Stromal cell of bone marrow (primary cell): ENCODE measurements around the gene TXNL4A.
"Not testable (repeated sequence)": the region's sequence is repeated elsewhere in the genome, so short reads cannot be mapped to it uniquely, and the experiment has no call there.

Experiments used
- DNase-seq: peaks from one replicate; pipeline ENCODE4 v3.0.0-alpha.2; 2012; ENCODE audit warnings: low read depth

Gene TXNL4A

DNA sequence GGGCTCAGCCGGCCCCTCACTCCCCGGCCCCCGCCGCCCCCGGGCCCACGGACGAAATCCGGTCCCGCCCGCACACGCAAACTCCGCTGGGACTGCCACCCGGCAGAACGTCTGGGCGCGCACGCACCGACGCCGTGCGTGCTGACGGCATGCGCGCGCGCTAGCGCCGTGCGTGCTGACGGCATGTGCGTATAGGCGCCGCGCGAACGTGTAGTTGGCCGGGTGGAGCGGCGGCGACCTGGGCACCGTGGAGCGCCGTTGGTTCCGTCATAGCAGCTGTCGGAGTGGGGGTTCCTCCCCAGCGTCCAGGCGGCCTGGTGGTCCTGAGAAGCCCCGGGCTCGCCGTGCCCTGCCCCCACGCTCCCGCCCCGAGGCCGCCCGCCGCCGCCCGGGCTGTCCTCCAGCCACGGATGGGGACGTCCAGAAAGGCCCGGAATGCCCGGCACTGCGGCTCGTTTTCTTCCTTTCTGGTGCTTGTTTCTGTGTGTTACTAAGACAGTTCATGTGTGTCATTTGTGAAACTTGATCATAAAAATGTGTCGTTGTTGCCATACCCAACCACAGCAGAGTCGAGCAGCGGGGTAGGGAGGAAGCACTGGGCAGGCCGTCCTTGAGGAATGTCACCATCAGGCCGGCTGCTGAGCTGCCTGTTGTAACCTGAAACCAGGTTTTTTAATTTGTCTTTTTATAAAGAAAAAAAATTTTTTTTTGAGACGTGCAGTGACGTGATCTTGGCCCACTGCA is at the start of gene TXNL4A:
TXNL4A (minus strand) TSS at position 113 of the 744 bp plus-strand sequence. CDS start 171 bp downstream, outside the sequence.
- peak; percentile 67 for DNase-seq

GRCh38 chr18:80037300-80037699 is 48.9 kb upstream of the TXNL4A start:
- DNase-seq: no peak

- DNase-seq: no peak
Measured at GRCh38 chr18:80035997-80036396, 47.6 kb upstream of the TXNL4A start.

- DNase-seq: no peak
Measured at GRCh38 chr18:80034852-80035406, 46.6 kb upstream of the TXNL4A start.

DNA sequence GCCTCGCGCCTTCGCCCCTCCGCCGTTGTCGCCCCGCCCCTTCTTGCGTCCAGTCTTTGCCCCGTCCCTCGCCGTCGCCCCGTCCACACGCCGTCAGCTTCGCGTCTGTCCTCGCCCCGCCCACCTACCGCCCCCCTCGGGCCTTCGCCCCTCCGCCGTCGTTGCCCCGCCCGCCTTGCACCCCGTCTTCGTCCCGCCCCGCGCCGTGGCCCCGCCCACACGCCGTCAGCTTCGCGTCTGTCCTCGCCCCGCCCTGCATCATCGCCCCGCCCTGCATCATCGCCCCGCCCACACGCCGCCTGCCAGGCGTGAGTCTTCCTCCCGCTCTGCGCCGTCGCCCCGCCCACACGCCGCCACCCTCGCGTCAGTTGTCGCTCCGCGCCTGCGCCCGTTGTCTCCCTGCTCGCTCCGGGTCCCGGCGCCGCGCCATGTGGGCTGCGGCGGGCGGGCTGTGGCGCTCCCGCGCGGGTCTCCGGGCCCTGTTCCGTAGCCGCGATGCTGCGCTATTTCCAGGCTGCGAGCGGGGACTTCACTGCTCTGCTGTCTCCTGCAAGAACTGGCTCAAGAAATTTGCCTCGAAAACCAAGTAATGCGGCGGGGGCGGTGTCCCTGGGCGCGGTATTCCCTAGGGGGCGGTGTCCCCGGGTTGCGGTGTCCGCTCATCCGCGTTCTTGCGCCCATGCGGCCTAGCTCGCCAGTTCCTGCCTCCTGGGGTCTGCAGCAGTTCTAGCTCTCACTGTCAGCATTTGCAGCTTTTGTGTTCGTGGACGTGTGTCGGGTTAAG is 45.9 kb upstream of the TXNL4A start, which contains the start of gene RBFA:
RBFA (plus strand) TSS at position 367 of the 784 bp plus-strand sequence; CDS start at position 429, 62 bp downstream.
- peak; percentile 94 for DNase-seq

- peak; percentile 73 for DNase-seq
Measured at GRCh38 chr18:80033181-80034067, 45.1 kb upstream of the TXNL4A start.

- no peak for DNase-seq
Measured at GRCh38 chr18:80029690-80030089, 41.3 kb upstream of the TXNL4A start.

DNA sequence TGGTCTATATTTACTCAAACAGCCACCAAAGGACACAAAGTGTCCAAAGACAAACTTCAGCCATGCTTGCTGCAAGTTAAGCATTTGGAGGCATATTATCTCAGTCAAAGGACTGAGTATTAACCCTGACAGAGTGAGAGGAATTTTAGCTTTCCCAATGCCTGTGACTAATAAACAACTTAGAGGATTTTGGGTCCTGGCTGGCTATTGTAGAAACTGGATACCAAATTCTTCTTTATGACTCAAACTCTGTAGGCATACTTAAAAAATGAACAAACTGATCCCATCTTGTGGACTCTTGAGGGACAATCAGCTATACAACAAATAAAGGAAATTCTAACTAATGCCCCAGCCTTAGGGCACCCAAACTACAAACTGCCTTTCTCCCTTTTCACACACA is 39.4 kb upstream of the TXNL4A start:
- DNase-seq: peak; percentile 79

DNA sequence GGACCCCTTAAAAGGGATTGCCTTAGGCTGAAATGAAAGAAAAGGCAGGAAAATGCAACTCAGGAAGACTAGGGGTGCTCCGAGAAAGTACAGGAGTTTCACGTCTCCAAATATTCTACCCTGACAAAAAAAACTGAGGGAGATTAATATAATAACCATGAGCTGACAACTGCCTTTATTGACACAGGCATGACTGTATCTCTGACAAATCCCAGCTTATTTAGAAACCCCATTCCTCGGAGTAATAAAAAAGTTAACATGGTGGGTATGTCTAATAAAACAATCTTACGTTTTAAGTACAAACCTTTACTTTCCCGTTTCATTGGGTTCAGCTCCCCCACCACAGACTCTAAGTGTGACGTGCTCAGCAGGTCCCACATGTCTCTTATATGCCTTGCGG is 38.0 kb upstream of the TXNL4A start:
- no peak for DNase-seq

DNA sequence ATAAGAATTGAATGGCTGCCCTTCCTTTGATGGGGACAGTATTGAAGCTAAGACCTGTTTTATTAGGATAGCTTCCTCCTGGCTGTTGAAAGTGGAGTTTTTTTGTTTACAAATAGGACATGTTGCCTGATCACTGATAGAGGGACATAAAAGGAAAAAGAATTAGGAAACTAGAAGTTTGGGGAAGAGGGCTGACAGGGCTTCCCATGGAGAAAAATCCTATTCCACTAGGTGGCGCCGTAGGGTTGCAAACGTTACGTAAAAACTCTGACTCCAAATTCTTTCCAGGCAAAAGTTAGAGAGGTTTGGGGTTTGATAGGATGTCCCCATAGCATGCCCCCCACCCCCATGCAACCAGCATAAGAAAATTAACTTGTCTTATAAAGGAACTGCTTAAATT is 34.8 kb upstream of the TXNL4A start:
- DNase-seq: no peak

DNA sequence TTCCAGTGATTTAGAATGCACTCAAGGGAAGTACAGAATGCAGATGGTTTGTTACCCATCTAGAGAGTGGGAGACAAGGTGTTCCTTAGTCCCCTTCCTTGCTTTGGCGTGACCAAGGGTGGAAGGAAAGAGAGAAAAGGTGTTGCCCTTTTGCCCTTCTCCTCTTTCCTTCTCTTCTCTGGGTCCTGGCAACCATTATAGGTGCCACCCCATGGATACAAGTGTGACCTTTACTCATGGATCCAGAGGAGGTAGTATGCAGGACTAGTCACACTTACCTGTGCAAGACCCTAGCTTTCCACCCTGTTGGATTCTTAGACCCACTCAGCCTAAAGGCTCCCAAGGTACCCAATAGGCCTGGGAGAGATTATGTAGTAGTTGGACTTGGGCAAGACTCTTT is 34.2 kb upstream of the TXNL4A start:
- no peak for DNase-seq

DNA sequence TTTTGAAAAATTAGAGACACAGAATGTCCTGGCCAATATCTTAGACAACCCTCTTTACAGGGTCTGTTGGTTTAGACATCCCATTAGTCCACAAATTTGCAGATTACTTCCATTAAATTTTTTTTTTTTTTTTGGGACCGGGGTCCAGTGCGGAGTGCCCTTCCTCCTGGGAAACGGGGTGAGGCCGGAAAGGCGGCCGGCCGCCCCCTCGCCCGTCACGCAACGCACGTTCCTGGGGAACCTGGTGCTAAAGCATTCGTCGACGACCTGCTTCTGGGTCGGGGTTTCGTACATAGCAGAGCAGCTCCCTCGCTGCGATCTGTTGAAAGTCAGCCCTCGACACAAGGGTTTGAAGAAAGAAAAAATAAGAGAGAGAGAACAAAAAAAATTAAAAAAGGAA is 24.4 kb upstream of the TXNL4A start:
- no peak for DNase-seq

- not testable (repeated sequence) for DNase-seq
Measured at GRCh38 chr18:80011496-80012137, 23.3 kb upstream of the TXNL4A start.

GRCh38 chr18:80010551-80010906 is 22.2 kb upstream of the TXNL4A start:
- DNase-seq: peak; percentile 50

- DNase-seq: peak; percentile 98
Measured at GRCh38 chr18:80009661-80010550, 21.5 kb upstream of the TXNL4A start.

GRCh38 chr18:80006724-80007123 is 18.4 kb upstream of the TXNL4A start:
- DNase-seq: no peak

GRCh38 chr18:80004600-80005342 is 16.4 kb upstream of the TXNL4A start:
- DNase-seq: no peak

- DNase-seq: no peak
Measured at GRCh38 chr18:80002468-80002867, 14.1 kb upstream of the TXNL4A start.

DNA sequence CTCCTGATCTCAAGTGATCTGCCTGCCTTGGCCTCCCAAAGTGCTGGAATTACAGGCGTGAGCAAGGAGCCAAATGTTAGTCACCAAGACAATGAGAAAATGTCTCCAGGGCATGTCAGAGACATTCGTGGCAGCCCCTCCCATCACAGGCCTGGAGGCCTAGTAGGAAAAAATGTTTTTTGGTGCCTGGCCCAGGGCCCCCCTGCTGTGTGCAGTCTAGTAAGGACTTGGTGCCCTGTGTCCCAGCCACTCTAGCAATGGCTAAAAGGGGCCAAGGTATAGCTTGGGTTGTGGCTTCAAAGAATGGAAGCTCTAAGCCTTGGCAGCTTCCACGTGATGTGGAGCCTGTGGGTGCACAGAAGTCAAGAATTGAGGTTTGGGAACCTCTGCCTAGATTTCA is 12.5 kb upstream of the TXNL4A start:
- DNase-seq: no peak

DNA sequence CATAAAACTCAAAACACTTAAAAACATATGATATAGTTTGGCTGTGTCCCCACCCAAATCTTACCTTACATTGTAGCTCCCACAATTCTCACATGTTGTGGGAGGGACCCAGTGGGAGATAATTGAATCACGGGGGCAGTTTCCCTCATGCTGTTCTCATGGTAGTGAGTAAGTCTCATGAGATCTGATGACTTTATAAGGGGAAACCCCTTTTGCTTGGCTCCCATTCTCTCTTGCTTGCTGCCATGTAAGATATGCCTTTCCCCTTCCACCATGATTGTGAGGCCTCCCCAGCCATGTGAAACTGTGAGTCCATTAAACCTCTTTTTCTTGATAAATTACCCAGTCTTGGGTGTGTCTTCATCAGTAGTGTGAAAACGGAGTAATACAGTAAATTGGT is 11.3 kb upstream of the TXNL4A start:
- not testable (repeated sequence) for DNase-seq
